Measurements from ENCODE around the gene NTF4.

DNA sequence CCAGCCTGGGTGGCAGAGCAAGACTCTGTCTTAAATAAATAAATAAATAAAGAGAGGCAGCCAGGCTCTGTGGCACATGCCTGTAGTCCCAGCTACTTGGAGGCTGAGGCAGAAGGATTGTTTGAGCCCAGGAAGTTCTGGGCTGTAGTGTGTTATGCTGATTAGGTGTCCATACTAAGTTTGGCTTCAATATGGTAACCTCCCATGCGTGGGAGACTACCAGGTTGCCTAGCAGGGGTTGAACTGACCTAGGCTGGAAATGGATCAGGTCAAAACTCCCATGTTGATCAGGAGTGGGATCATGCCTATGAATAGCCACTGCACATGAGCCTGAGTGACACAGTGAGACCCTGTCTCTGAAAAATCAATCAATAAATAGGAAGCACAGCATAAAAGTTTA lies 16.7 kb upstream of the NTF4 start:
- TF ChIP-seq EZH2 (IDR thresholded peaks at IDR 0.05) (no peak), POLR2AphosphoS5 (IDR thresholded peaks at IDR 0.05; ENCODE audit: borderline replicate concordance, low read depth, low read length) (no peak)
